Ovary (tissue), 9 donors: ENCODE measurements around the gene CCDC13. TPM values are rescaled to one million over a fixed set of nuclear protein-coding genes. Genes with fewer than 3 reads are reported as not detected.

Source experiments
- DNase-seq, 5 donors: peaks; one replicate each; pipeline ENCODE4 v3.0.0-alpha.2; 2019 to 2020
- H3K27ac ChIP-seq, 2 donors: fragments of 200-600 bp; one replicate each; pipeline versions ENCODE4 v1.5.1 to v1.8.0; 2019 to 2022
- H3K27me3 ChIP-seq: fragments of 200-600 bp; one replicate; pipeline ENCODE4 v1.8.0; 2022
- H3K36me3 ChIP-seq: fragments of 200-600 bp; sonication (generic); one replicate; pipeline ENCODE4 v1.5.1; 2019
- H3K4me1 ChIP-seq: one replicate; pipeline ENCODE4 v1.8.1; 2013; ENCODE audit warnings: mild to moderate bottlenecking, moderate library complexity; ENCODE audit not compliant: insufficient read depth
- H3K4me3 ChIP-seq: fragments of 200-600 bp; sonication (generic); one replicate; pipeline ENCODE4 v1.5.1; 2017
- H3K9me3 ChIP-seq, 2 donors: fragments of 200-600 bp in 1 of 2; sonication (generic) in 1 of 2; one replicate each; pipeline versions ENCODE4 v1.5.1 to v1.8.1; 2013 to 2019; ENCODE audit warnings: mild to moderate bottlenecking in 1 of 2, moderate library complexity in 1 of 2
- EP300 ChIP-seq: sonication (generic); formaldehyde crosslinking; IDR thresholded peaks from one replicate; pipeline ENCODE4 v1.6.1; 2017; ENCODE audit warnings: antibody characterized with exemption
- POLR2A ChIP-seq: fragments of 450-650 bp; IDR thresholded peaks from one replicate; pipeline ENCODE4 v1.6.1; 2017; ENCODE audit warnings: antibody characterized with exemption, mild to moderate bottlenecking, moderate library complexity
- whole genome bisulfite sequencing, 3 donors: extraction: QIAGEN DNeasy Blood & Tissue Kit in 1 of 3; methylation state at CpG; one replicate each; pipeline versions ENCODE4 v1.1.5 to v1.1.7; 2013 to 2017; 5-methylcytosine and 5-hydroxymethylcytosine counted together
- intact Hi-C, 4 donors: fragments of 100-400 bp; cut with DNase I; formaldehyde crosslinking; loops; one replicate each; pipeline versions ENCODE4 v1.11.0 to v1.15.1; 2022 to 2023
- polyA plus RNA-seq, 2 donors: library from polyadenylated mRNA; stranded (reverse); fragments of 200-250 nt in 1 of 2; fragments of 350-450 nt in 1 of 2; fragmentation: Illumina TruSeq in 1 of 2; extraction: RNeasy Lipid Tissue Mini Kit (QIAGEN cat#74804) in 1 of 2; gene quantifications; one replicate each; pipeline ENCODE4 v1.2.3, GENCODE V29; 2013 to 2014
- total RNA-seq, 7 donors: library from RNA; depleted of rRNA in 2 of 7; stranded (reverse); fragments of >200 nt in 2 of 7; fragmentation: NEBNext Ultra II Directional in 3 of 7; extraction: Animal tissue kit (Norgen Biotek cat#: 25700) in 3 of 7; gene quantifications; one replicate each; pipeline versions ENCODE4 v1.1.0 to v1.2.4, GENCODE V29; 2016 to 2023
- TF ChIP-seq, protein P1 (sequence below), 3 donors: fragments of 450-650 bp in 2 of 3; fragments of 200-600 bp in 1 of 3; IDR thresholded peaks; one replicate each; pipeline versions ENCODE4 v1.5.1 to v1.8.0; 2016 to 2022; ENCODE audit warnings: antibody characterized with exemption in 3 of 3, mild to moderate bottlenecking in 1 of 3
- donor health status: DM: no; HTN: no; CAD: no; lungs with moderate emphysema.
- donor health status: DM: no; HTN: no; CAD: no.
- donor health status: Bipolar disorder and iron deficiency.
- donor health status: DM: yes; HTN: yes; CAD: no.
- donor health status: DM: no; HTN: no; CAD: no.
- donor health status: DM: yes; HTN: yes; CAD: no.

The CCDC13 gene
- total and polyA plus RNA-seq, 9 donors: 0.24 to 5.7 (median 0.75) TPM

DNA sequence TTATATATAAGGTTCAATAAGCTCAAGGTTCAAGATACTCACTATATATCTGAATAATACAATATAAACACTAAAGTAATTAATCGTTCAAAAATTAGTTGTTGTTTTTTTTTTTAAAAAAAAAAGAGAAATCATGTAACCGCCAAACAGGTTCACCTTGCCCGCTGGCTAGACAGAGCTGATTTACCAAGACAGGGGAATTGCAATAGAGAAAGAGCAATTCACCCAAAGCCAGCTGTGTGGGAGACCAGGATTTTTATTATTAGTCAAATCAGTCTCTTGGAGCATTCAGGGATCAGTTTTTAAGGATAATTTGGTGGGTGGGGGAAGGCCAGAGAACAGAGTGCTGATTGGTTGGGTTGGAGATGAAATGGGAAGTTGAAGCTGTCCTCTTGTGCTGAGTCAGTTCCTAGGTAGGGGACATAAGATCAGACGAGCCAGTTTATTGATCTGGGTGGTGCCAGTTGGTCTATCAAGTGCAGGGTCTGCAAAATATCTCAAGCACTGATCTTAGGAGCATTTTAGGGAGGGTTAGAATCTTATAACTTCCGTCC, 23.4 kb upstream of the CCDC13 start:
- H3K27me3 ChIP-seq: no peaks in the 10 kb centered on the region
- H3K27ac ChIP-seq: no peak overlapping the region
- 80 to 90% (median 90%) methylated on average over 4 to 5 of the region's 5 CpGs for WGBS, 3 donors
- no peaks in the 10 kb centered on the region for H3K36me3 ChIP-seq
- no peaks in the 10 kb centered on the region for H3K9me3 ChIP-seq
- intact Hi-C loops: no loop called here
- no peak for DNase-seq
- no peaks in the 10 kb centered on the region for H3K4me1 ChIP-seq
- TF ChIP-seq POLR2A (no peak), EP300 (no peak)
- TF ChIP-seq, protein P1, sequence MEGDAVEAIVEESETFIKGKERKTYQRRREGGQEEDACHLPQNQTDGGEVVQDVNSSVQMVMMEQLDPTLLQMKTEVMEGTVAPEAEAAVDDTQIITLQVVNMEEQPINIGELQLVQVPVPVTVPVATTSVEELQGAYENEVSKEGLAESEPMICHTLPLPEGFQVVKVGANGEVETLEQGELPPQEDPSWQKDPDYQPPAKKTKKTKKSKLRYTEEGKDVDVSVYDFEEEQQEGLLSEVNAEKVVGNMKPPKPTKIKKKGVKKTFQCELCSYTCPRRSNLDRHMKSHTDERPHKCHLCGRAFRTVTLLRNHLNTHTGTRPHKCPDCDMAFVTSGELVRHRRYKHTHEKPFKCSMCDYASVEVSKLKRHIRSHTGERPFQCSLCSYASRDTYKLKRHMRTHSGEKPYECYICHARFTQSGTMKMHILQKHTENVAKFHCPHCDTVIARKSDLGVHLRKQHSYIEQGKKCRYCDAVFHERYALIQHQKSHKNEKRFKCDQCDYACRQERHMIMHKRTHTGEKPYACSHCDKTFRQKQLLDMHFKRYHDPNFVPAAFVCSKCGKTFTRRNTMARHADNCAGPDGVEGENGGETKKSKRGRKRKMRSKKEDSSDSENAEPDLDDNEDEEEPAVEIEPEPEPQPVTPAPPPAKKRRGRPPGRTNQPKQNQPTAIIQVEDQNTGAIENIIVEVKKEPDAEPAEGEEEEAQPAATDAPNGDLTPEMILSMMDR (IDR thresholded peaks at IDR 0.05): no peak
- H3K4me3 ChIP-seq: no peak overlapping the region

DNA sequence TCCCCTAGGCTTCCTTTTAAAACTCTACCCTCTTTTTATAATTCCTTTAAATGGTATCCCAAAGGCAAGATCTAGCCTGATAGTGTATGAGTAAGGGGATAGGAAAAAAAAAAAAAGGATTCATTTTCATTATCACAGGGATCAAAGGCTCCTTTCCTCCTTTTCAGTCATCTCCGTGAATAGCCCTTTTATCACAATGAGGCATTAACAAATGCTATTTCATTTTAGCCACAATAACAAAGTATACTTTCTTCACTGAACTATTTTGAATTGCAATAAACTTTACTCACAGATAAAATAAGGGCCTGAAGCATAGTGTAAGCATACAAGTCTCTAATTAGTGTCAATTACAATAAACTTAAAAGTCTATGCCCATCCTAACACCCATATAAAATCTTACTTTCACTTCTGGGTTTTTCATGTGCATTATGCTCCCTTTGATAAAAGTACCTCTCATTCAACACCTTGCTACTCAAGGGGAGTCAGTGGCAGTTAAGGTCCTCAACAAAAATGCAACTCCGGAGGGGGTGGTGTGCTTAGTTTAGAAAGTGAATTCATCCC, 22.6 kb upstream of the CCDC13 start:
- H3K4me3 ChIP-seq: no peak overlapping the region
- WGBS, 3 donors: 95 to 96% (median 96%) methylated on average over 2 of the region's 2 CpGs
- no peaks in the 10 kb centered on the region for H3K36me3 ChIP-seq
- no peak for DNase-seq
- H3K27ac ChIP-seq: no peak overlapping the region
- H3K9me3 ChIP-seq: no peaks in the 10 kb centered on the region
- no peaks in the 10 kb centered on the region for H3K27me3 ChIP-seq
- TF ChIP-seq POLR2A (no peak), EP300 (no peak)
- TF ChIP-seq, protein P1 (IDR thresholded peaks at IDR 0.05): no peak
- intact Hi-C loops: no loop called here
- no peaks in the 10 kb centered on the region for H3K4me1 ChIP-seq

DNA sequence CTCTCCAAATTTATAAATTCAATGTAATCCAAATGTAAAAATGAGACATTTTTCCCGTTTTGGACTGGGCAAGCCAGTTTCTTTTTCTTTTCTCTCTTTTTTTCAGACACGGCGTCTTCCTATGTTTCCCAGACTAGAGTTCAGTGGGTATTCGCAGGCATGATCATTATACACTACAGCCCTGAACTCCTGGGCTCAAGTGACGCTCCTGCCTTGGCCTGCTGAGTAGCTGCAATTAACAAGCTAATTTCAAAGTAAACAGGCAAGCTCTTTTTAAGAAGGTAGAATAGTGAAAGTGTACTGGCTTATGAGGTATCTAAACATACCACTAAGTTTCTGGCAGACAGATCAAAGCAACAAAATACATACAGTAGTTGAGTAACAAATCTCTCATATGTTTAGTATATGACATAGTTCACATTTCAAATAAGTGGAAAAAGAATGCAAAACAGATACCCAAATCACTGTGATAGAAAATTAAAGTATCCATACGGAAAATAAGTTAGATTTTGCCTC, 17.7 kb upstream of the CCDC13 start:
- H3K4me3 ChIP-seq: no peak overlapping the region
- no peaks in the 10 kb centered on the region for H3K9me3 ChIP-seq
- H3K27me3 ChIP-seq: no peaks in the 10 kb centered on the region
- 71 to 73% (median 72%) methylated on average over 6 of the region's 6 CpGs for WGBS, 3 donors
- H3K4me1 ChIP-seq: no peaks in the 10 kb centered on the region
- intact Hi-C loops: no loop called here
- no peak overlapping the region for H3K27ac ChIP-seq
- TF ChIP-seq, protein P1 (IDR thresholded peaks at IDR 0.05): no peak
- TF ChIP-seq EP300 (no peak), POLR2A (no peak)
- no peaks in the 10 kb centered on the region for H3K36me3 ChIP-seq
- no peak for DNase-seq

DNA sequence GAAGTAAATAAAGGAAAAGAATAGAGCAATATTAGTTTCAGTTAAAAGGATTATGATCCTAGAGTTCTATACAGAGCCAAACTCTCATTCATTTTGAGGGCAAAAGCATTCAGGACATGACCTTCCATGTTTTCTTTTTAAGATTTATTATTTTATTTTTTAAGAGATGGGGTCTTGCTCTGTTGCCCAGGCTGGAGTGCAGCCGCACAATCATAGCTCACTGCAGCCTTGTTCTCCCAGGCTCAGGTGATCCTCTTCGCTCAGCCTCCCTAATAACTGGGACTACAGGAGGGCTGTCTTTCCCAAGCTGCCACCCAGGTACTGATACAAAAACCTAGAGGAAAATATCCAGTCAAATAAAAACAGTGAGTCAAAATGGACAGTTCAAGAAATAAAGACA, 13.6 kb upstream of the CCDC13 start:
- Histone ChIP-seq H3K4me1 (no peaks in the 10 kb centered on the region), H3K9me3 (no peaks in the 10 kb centered on the region), H3K36me3 (no peaks in the 10 kb centered on the region), H3K27ac (no peak overlapping the region), H3K27me3 (no peaks in the 10 kb centered on the region), H3K4me3 (no peak overlapping the region)
- TF ChIP-seq EP300: no peak
- TF ChIP-seq POLR2A: no peak
- TF ChIP-seq, protein P1 (IDR thresholded peaks at IDR 0.05): no peak
- 95 to 97% (median 97%) methylated on average over 2 of the region's 2 CpGs for whole genome bisulfite sequencing, 3 donors
- intact Hi-C loops: loop anchor here in 2 of 4 donors (10.0 kb wide), 2 partner anchors 48 to 58 kb away; no protein-coding TSS in a partner anchor
- DNase-seq: no peak
